HepG2 (cell line): ENCODE data around the gene TMEM237. TPM values are rescaled to one million over a fixed set of nuclear protein-coding genes. Genes with fewer than 3 reads are reported as not detected.
A peak's percentile ranks its signal among the peaks of the same experiment; 100 is the strongest.

Source experiments
- CC2D1A ChIP-seq: sonication (generic); formaldehyde crosslinking; IDR thresholded peaks from 2 replicates; pipeline ENCODE4 v1.8.1; 2023; ENCODE audit warnings: mild to moderate bottlenecking, missing genetic modification reagents
- CREB1 ChIP-seq, 2 experiments: fragments of 450-650 bp in 1 of 2; IDR thresholded peaks; 2 replicates each; pipeline ENCODE4 v1.6.1; 2016 to 2017; ENCODE audit warnings: control low read depth in 1 of 2, mild to moderate bottlenecking in 1 of 2, missing compliant biosample characterization in 1 of 2, missing genetic modification characterization in 1 of 2
- KLF12 ChIP-seq: sonication (generic); formaldehyde crosslinking; IDR thresholded peaks from 2 replicates; pipeline ENCODE4 v1.4.0; 2020; ENCODE audit warnings: missing genetic modification reagents, borderline replicate concordance
- NCOA5 ChIP-seq: sonication (generic); formaldehyde crosslinking; IDR thresholded peaks from 2 replicates; pipeline ENCODE4 v1.4.0; 2020; ENCODE audit warnings: missing genetic modification reagents
- PTBP1 ChIP-seq: fragments of 200-400 bp; formaldehyde crosslinking; IDR thresholded peaks from 2 replicates; pipeline ENCODE4 v1.6.1; 2018; ENCODE audit warnings: low read length, low read depth; ENCODE audit not compliant: poor library complexity, severe bottlenecking
- RFX3 ChIP-seq: IDR thresholded peaks from 2 replicates; pipeline ENCODE4 v1.6.1; 2016; ENCODE audit warnings: missing biosample characterization, missing genetic modification reagents
- SP4 ChIP-seq: sonication (generic); formaldehyde crosslinking; IDR thresholded peaks from 2 replicates; pipeline ENCODE4 v1.8.1; 2023; ENCODE audit warnings: mild to moderate bottlenecking, missing genetic modification reagents
- SRSF1 ChIP-seq: fragments of 200-400 bp; formaldehyde crosslinking; optimal IDR thresholded peaks from 2 replicates; pipeline ENCODE3; 2017; ENCODE audit warnings: mild to moderate bottlenecking, low read depth, low read length, moderate library complexity
- ZFP36L2 ChIP-seq: sonication (generic); formaldehyde crosslinking; IDR thresholded peaks from 2 replicates; pipeline ENCODE4 v1.4.0; 2020; ENCODE audit warnings: missing genetic modification reagents
- ZFP62 ChIP-seq: sonication (generic); formaldehyde crosslinking; IDR thresholded peaks from 2 replicates; pipeline ENCODE4 v1.4.0; 2020; ENCODE audit warnings: missing genetic modification reagents
- ZNF180 ChIP-seq: sonication (generic); formaldehyde crosslinking; IDR thresholded peaks from 2 replicates; pipeline ENCODE4 v1.4.0; 2020; ENCODE audit warnings: low read depth, missing genetic modification reagents, borderline replicate concordance
- ZNF235 ChIP-seq: sonication (generic); formaldehyde crosslinking; IDR thresholded peaks from 2 replicates; pipeline ENCODE4 v1.8.1; 2023; ENCODE audit warnings: mild to moderate bottlenecking, missing genetic modification reagents, borderline replicate concordance
- ZNF296 ChIP-seq: sonication (generic); formaldehyde crosslinking; conservative IDR thresholded peaks from 2 replicates; pipeline ENCODE4 v1.5.0; 2020; ENCODE audit warnings: mild to moderate bottlenecking, missing genetic modification reagents
- ZNF879 ChIP-seq: sonication (generic); formaldehyde crosslinking; IDR thresholded peaks from 2 replicates; pipeline ENCODE4 v1.8.1; 2023; ENCODE audit warnings: missing genetic modification reagents
- polyA plus RNA-seq, 8 experiments: library from polyadenylated mRNA; depleted of rRNA in 3 of 8; stranded (reverse) in 7 of 8; unstranded in 1 of 8; fragments of >200 nt; fragmentation: Illumina TruSeq in 4 of 8; extraction: Trizol in 4 of 8; gene quantifications; 2 replicates each; pipeline versions ENCODE4 v1.2.1 to v1.2.3, GENCODE V29; 2011 to 2016; ENCODE audit warnings: low read depth in 4 of 8, missing spikeins in 1 of 8, mixed read lengths in 1 of 8; ENCODE audit not compliant: insufficient read depth in 1 of 8
- total RNA-seq, 5 experiments: library from RNA; depleted of rRNA; stranded (reverse); fragments of >200 nt; fragmentation: Illumina TruSeq; extraction: Trizol; gene quantifications; 2 replicates each; pipeline ENCODE4 v1.2.3, GENCODE V29; 2016; ENCODE audit warnings: low read depth in 1 of 5
- TF ChIP-seq, protein P1 (sequence below): sonication (generic); formaldehyde crosslinking; IDR thresholded peaks from 2 replicates; pipeline ENCODE4 v1.4.0; 2020; ENCODE audit warnings: missing genetic modification reagents, borderline replicate concordance
- TF ChIP-seq, protein P2 (sequence below): sonication (generic); formaldehyde crosslinking; IDR thresholded peaks from 2 replicates; pipeline ENCODE4 v1.5.1; 2020; ENCODE audit warnings: missing genetic modification reagents, mild to moderate bottlenecking, borderline replicate concordance
- TF ChIP-seq, protein P3 (sequence below): sonication (generic); formaldehyde crosslinking; IDR thresholded peaks from 2 replicates; pipeline ENCODE4 v1.8.0; 2023; ENCODE audit warnings: mild to moderate bottlenecking, missing genetic modification reagents
- TF ChIP-seq, protein P4 (sequence below): sonication (generic); formaldehyde crosslinking; IDR thresholded peaks from 2 replicates; pipeline ENCODE4 v1.5.1; 2020; ENCODE audit warnings: mild to moderate bottlenecking, missing genetic modification reagents, borderline replicate concordance

The TMEM237 gene
- total and polyA plus RNA-seq, 2 of the 13 experiments (the other 11 are each of a cell fraction or from before 2014, with no cell fraction given), result 21.8 to 36.1 TPM

DNA sequence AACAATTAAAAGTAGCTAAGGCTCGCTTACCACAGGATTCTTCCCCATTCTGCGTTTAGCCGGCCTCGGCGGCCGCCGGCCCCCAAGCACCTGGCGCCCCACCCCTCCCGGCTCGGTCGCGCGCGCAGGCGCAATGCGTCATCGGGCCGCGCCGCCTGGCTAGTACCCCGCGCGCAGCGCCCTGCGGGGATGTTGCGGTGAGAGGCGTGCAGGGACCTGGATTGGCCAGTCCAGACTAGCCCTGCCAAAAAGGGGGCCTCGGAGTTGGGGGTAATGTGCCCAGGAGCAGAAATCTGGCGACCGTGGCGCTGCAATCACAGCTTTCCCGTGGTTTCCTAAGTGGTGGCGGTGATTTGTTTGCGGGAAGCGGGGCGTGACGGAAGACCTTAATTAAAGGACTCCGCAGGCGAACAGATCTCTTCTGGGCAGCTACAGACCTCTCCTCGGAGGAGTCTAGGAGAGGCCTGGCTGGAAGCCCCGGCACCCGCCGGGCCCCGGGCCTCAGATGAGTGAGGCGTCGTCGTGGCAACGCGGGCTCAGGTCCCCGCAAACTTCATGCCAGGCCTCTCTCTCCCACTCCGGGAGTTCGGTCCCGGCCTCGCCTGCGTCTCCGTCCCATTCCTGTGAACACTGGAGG is 606 bp downstream of the TMEM237 start (continued):
- TF ChIP-seq ZNF235 (CRISPR knock-in tag) (peak; percentile 90; the same call in 1 of the 2 replicates), ZFP62 (CRISPR knock-in tag) (no peak), CREB1 (IDR thresholded peaks at IDR 0.05) (peak; percentile 94), CREB1 (CRISPR knock-in tag; IDR thresholded peaks at IDR 0.05) (peak; percentile 95), CC2D1A (CRISPR knock-in tag) (no peak), ZNF879 (CRISPR knock-in tag) (0 out of 2 replicates have a peak, but pooled peaks have one; percentile 78), SRSF1 (no peak), ZNF296 (CRISPR knock-in tag) (no peak), KLF12 (CRISPR knock-in tag) (peak; percentile 89; the same call in 1 of the 2 replicates), SP4 (peak; percentile 56), RFX3 (CRISPR knock-in tag) (peak; percentile 42; the same call in 1 of the 2 replicates), NCOA5 (CRISPR knock-in tag) (no peak), PTBP1 (peak; percentile 68), ZFP36L2 (no peak), ZNF180 (CRISPR knock-in tag) (no peak)
- TF ChIP-seq, protein P1, sequence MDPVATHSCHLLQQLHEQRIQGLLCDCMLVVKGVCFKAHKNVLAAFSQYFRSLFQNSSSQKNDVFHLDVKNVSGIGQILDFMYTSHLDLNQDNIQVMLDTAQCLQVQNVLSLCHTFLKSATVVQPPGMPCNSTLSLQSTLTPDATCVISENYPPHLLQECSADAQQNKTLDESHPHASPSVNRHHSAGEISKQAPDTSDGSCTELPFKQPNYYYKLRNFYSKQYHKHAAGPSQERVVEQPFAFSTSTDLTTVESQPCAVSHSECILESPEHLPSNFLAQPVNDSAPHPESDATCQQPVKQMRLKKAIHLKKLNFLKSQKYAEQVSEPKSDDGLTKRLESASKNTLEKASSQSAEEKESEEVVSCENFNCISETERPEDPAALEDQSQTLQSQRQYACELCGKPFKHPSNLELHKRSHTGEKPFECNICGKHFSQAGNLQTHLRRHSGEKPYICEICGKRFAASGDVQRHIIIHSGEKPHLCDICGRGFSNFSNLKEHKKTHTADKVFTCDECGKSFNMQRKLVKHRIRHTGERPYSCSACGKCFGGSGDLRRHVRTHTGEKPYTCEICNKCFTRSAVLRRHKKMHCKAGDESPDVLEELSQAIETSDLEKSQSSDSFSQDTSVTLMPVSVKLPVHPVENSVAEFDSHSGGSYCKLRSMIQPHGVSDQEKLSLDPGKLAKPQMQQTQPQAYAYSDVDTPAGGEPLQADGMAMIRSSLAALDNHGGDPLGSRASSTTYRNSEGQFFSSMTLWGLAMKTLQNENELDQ (CRISPR knock-in tag), result no peak
- TF ChIP-seq, protein P2, sequence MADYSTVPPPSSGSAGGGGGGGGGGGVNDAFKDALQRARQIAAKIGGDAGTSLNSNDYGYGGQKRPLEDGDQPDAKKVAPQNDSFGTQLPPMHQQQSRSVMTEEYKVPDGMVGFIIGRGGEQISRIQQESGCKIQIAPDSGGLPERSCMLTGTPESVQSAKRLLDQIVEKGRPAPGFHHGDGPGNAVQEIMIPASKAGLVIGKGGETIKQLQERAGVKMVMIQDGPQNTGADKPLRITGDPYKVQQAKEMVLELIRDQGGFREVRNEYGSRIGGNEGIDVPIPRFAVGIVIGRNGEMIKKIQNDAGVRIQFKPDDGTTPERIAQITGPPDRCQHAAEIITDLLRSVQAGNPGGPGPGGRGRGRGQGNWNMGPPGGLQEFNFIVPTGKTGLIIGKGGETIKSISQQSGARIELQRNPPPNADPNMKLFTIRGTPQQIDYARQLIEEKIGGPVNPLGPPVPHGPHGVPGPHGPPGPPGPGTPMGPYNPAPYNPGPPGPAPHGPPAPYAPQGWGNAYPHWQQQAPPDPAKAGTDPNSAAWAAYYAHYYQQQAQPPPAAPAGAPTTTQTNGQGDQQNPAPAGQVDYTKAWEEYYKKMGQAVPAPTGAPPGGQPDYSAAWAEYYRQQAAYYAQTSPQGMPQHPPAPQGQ (CRISPR knock-in tag), result no peak
- TF ChIP-seq, protein P3, sequence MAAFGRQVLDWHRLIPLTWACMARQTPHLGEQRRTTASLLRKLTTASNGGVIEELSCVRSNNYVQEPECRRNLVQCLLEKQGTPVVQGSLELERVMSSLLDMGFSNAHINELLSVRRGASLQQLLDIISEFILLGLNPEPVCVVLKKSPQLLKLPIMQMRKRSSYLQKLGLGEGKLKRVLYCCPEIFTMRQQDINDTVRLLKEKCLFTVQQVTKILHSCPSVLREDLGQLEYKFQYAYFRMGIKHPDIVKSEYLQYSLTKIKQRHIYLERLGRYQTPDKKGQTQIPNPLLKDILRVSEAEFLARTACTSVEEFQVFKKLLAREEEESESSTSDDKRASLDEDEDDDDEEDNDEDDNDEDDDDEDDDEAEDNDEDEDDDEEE (CRISPR knock-in tag), result peak; percentile 79
- TF ChIP-seq, protein P4, sequence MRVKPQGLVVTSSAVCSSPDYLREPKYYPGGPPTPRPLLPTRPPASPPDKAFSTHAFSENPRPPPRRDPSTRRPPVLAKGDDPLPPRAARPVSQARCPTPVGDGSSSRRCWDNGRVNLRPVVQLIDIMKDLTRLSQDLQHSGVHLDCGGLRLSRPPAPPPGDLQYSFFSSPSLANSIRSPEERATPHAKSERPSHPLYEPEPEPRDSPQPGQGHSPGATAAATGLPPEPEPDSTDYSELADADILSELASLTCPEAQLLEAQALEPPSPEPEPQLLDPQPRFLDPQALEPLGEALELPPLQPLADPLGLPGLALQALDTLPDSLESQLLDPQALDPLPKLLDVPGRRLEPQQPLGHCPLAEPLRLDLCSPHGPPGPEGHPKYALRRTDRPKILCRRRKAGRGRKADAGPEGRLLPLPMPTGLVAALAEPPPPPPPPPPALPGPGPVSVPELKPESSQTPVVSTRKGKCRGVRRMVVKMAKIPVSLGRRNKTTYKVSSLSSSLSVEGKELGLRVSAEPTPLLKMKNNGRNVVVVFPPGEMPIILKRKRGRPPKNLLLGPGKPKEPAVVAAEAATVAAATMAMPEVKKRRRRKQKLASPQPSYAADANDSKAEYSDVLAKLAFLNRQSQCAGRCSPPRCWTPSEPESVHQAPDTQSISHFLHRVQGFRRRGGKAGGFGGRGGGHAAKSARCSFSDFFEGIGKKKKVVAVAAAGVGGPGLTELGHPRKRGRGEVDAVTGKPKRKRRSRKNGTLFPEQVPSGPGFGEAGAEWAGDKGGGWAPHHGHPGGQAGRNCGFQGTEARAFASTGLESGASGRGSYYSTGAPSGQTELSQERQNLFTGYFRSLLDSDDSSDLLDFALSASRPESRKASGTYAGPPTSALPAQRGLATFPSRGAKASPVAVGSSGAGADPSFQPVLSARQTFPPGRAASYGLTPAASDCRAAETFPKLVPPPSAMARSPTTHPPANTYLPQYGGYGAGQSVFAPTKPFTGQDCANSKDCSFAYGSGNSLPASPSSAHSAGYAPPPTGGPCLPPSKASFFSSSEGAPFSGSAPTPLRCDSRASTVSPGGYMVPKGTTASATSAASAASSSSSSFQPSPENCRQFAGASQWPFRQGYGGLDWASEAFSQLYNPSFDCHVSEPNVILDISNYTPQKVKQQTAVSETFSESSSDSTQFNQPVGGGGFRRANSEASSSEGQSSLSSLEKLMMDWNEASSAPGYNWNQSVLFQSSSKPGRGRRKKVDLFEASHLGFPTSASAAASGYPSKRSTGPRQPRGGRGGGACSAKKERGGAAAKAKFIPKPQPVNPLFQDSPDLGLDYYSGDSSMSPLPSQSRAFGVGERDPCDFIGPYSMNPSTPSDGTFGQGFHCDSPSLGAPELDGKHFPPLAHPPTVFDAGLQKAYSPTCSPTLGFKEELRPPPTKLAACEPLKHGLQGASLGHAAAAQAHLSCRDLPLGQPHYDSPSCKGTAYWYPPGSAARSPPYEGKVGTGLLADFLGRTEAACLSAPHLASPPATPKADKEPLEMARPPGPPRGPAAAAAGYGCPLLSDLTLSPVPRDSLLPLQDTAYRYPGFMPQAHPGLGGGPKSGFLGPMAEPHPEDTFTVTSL (CRISPR knock-in tag), result 0 out of 2 replicates have a peak, but pooled peaks have one; percentile 40
